OCI-LY3 (cell line): ENCODE measurements around the gene MARCHF9.

ENCODE experiments used
- H2AFZ ChIP-seq: fragments of 200-600, 300-600 bp; shearing (Covaris generic); 2 replicates; pipeline ENCODE4 v1.6.0; 2014; ENCODE audit warnings: antibody characterized with exemption, low read depth, low read length
- H3K27ac ChIP-seq: fragments of 200-600, 300-600 bp; sonication (generic); 2 replicates; pipeline ENCODE4 v1.5.1; 2014; ENCODE audit warnings: mild to moderate bottlenecking, low read length, moderate library complexity, mixed read lengths
- H3K27me3 ChIP-seq: fragments of 200-600, 300-600 bp; sonication (generic); 2 replicates; pipeline ENCODE4 v1.6.1; 2014; ENCODE audit warnings: low read depth, low read length, mixed read lengths
- H3K36me3 ChIP-seq: fragments of 200-600, 300-600 bp; sonication (generic); replicated peaks from 2 replicates; pipeline ENCODE3; 2014; ENCODE audit warnings: low read depth, low read length, mixed read lengths
- H3K4me1 ChIP-seq: fragments of 300-600, 200-600 bp; sonication (generic); 2 replicates; pipeline ENCODE4 v1.6.1; 2014; ENCODE audit warnings: low read length, mixed read lengths
- H3K4me2 ChIP-seq: fragments of 200-600, 300-600 bp; sonication (generic); 2 replicates; pipeline ENCODE4 v1.6.1; 2014; ENCODE audit warnings: low read length, mixed read lengths
- H3K4me3 ChIP-seq: fragments of 300-600, 200-600 bp; sonication (generic); 2 replicates; pipeline ENCODE4 v1.5.1; 2014; ENCODE audit warnings: antibody characterized with exemption, mild to moderate bottlenecking, low read length, moderate library complexity
- H3K79me2 ChIP-seq: fragments of 300-600, 200-600 bp; shearing (Covaris generic); 2 replicates; pipeline ENCODE4 v1.6.1; 2014; ENCODE audit warnings: mild to moderate bottlenecking, low read length, mixed read lengths
- H3K9ac ChIP-seq: fragments of 300-600, 200-600 bp; shearing (Covaris generic); 2 replicates; pipeline ENCODE4 v1.6.0; 2014; ENCODE audit warnings: mild to moderate bottlenecking, low read length, moderate library complexity
- H3K9me3 ChIP-seq: fragments of 200-600, 300-600 bp; shearing (Covaris generic); 2 replicates; pipeline ENCODE4 v1.6.1; 2014; ENCODE audit warnings: low read length, mixed read lengths; ENCODE audit not compliant: insufficient read depth
- H4K20me1 ChIP-seq: fragments of 200-600, 300-600 bp; sonication (generic); 2 replicates; pipeline ENCODE4 v1.6.1; 2016; ENCODE audit warnings: low read length, mixed read lengths; ENCODE audit not compliant: insufficient read depth
- CTCF ChIP-seq: fragments of 200-600, 300-600 bp; sonication (generic); IDR thresholded peaks from 2 replicates; pipeline ENCODE4 v1.5.1; 2014; ENCODE audit warnings: antibody characterized with exemption, low read length, low read depth
- EZH2phosphoT487 ChIP-seq: fragments of 200-600 bp; shearing (Covaris generic); IDR thresholded peaks from 2 replicates; pipeline ENCODE4 v1.6.1; 2018; ENCODE audit warnings: antibody characterized with exemption, mixed run types, low read depth

The MARCHF9 gene

GRCh38 chr12:57726151-57726883, 28.6 kb upstream of the MARCHF9 start:
- Histone ChIP-seq H3K9ac (no peak overlapping the region), H3K36me3 (peaks cover 22% of the 10 kb centered on the region), H3K4me1 (no peaks in the 10 kb centered on the region), H4K20me1 (no peaks in the 10 kb centered on the region), H3K79me2 (no peaks in the 10 kb centered on the region), H3K4me3 (no peak overlapping the region), H3K4me2 (no peak overlapping the region), H3K9me3 (no peaks in the 10 kb centered on the region), H3K27me3 (no peaks in the 10 kb centered on the region), H3K27ac (no peak overlapping the region), H2AFZ (no peak overlapping the region)
- peak; percentile 23 for TF ChIP-seq CTCF
- no peak for TF ChIP-seq EZH2phosphoT487

- no peaks in the 10 kb centered on the region for H3K9me3 ChIP-seq
- peaks cover 23% of the 10 kb centered on the region for H3K36me3 ChIP-seq
- H3K4me1 ChIP-seq, result no peaks in the 10 kb centered on the region
- no peaks in the 10 kb centered on the region for H3K79me2 ChIP-seq
- H4K20me1 ChIP-seq, result no peaks in the 10 kb centered on the region
- no peak for TF ChIP-seq CTCF
- no peak for TF ChIP-seq EZH2phosphoT487
- no peak overlapping the region for H3K27ac ChIP-seq
- no peak overlapping the region for H3K4me3 ChIP-seq
- H3K9ac ChIP-seq, result no peak overlapping the region
- no peaks in the 10 kb centered on the region for H3K27me3 ChIP-seq
- H2AFZ ChIP-seq, result no peak overlapping the region
- H3K4me2 ChIP-seq, result no peak overlapping the region
Observed at GRCh38 chr12:57726884-57727757, 27.8 kb upstream of the MARCHF9 start.

GRCh38 chr12:57727758-57728395, 27.0 kb upstream of the MARCHF9 start:
- Histone ChIP-seq H3K4me1 (no peaks in the 10 kb centered on the region), H2AFZ (no peak overlapping the region), H3K27me3 (no peaks in the 10 kb centered on the region), H3K4me3 (no peak overlapping the region), H3K79me2 (no peaks in the 10 kb centered on the region), H3K9me3 (no peaks in the 10 kb centered on the region), H3K27ac (no peak overlapping the region), H3K4me2 (no peak overlapping the region), H4K20me1 (no peaks in the 10 kb centered on the region), H3K9ac (no peak overlapping the region), H3K36me3 (peaks cover 23% of the 10 kb centered on the region)
- no peak for TF ChIP-seq CTCF
- no peak for TF ChIP-seq EZH2phosphoT487
